Measurements from ENCODE around the gene SKAP1.

Gene SKAP1

DNA sequence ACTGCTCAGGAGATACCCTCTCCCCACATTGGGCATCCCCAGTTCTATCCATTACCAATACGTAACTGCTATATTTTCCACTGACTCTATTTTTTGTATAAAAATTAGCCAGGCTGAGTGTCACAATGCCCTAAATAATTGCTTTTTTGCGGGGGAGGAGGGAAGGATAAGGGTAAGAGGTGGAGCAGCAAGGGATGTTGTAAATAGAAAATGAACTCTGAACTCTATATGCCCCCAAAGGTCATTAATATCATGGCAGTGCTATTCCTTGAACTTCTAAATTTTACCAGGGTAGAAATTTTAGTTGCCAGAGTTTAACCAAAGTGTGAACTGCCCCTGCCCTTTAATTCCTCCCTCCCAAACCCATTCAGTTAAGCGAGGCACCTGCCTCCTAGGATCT is 118.7 kb downstream of the SKAP1 start:
- no peak overlapping the region for H3K9ac ChIP-seq (ENCODE audit: low read depth, low read length)
- no peaks in the 10 kb centered on the region for H3K9me3 ChIP-seq (replicated peaks; ENCODE audit: low read length)
- H3K4me2 ChIP-seq (ENCODE audit: low read length), result no peak overlapping the region
- H3K4me3 ChIP-seq (ENCODE audit: low read length), result no peak overlapping the region
- H3K4me1 ChIP-seq (ENCODE audit: control insufficient read depth, insufficient read depth, low read length), result no peaks in the 10 kb centered on the region
- no peaks in the 10 kb centered on the region for H3K36me3 ChIP-seq (ENCODE audit: insufficient read depth, low read length)
- H3K27me3 ChIP-seq (ENCODE audit: control insufficient read depth, insufficient read depth, low read length), result peaks cover 96% of the 10 kb centered on the region

GRCh38 chr17:48310748-48311213 is 119.2 kb downstream of the SKAP1 start:
- H3K9me3 ChIP-seq (replicated peaks; ENCODE audit: low read length), result no peaks in the 10 kb centered on the region
- H3K4me1 ChIP-seq (ENCODE audit: control insufficient read depth, insufficient read depth, low read length), result no peaks in the 10 kb centered on the region
- H3K4me2 ChIP-seq (ENCODE audit: low read length), result no peak overlapping the region
- peaks cover 96% of the 10 kb centered on the region for H3K27me3 ChIP-seq (ENCODE audit: control insufficient read depth, insufficient read depth, low read length)
- H3K36me3 ChIP-seq (ENCODE audit: insufficient read depth, low read length), result no peaks in the 10 kb centered on the region
- no peak overlapping the region for H3K9ac ChIP-seq (ENCODE audit: low read depth, low read length)
- no peak overlapping the region for H3K4me3 ChIP-seq (ENCODE audit: low read length)

DNA sequence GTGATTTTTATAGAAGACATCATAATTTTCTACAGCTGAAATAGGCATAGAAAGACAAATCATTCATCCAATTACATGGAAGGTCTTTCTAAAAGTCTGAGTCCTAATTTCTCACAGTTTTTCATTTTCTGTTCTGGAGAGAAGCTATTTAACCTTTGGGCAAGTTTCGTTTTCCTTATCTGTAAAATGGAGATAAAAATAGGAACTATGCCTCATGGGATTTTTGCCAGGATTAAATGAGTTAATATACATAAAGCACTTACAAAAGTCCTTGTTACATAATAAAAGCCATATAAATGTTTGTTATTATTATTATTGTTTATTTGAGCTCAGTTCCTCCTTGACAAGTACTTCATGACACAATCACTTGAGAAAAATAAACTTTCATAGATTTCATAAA is 121.4 kb downstream of the SKAP1 start:
- Histone ChIP-seq H3K4me1 (ENCODE audit: control insufficient read depth, insufficient read depth, low read length) (no peaks in the 10 kb centered on the region), H3K36me3 (ENCODE audit: insufficient read depth, low read length) (no peaks in the 10 kb centered on the region), H3K4me2 (ENCODE audit: low read length) (no peak overlapping the region), H3K4me3 (ENCODE audit: low read length) (no peak overlapping the region), H3K9me3 (replicated peaks; ENCODE audit: low read length) (no peaks in the 10 kb centered on the region), H3K27me3 (ENCODE audit: control insufficient read depth, insufficient read depth, low read length) (peaks cover 96% of the 10 kb centered on the region), H3K9ac (ENCODE audit: low read depth, low read length) (no peak overlapping the region)

- Histone ChIP-seq H3K36me3 (ENCODE audit: insufficient read depth, low read length) (no peaks in the 10 kb centered on the region), H3K27me3 (ENCODE audit: control insufficient read depth, insufficient read depth, low read length) (peaks cover 98% of the 10 kb centered on the region), H3K4me1 (ENCODE audit: control insufficient read depth, insufficient read depth, low read length) (no peaks in the 10 kb centered on the region), H3K9ac (ENCODE audit: low read depth, low read length) (no peak overlapping the region), H3K4me2 (ENCODE audit: low read length) (no peak overlapping the region), H3K9me3 (replicated peaks; ENCODE audit: low read length) (no peaks in the 10 kb centered on the region), H3K4me3 (ENCODE audit: low read length) (no peak overlapping the region)
These were observed 122.1 kb downstream of the SKAP1 start for GRCh38 chr17:48307814-48308411.

- Histone ChIP-seq H3K9ac (ENCODE audit: low read depth, low read length) (no peak overlapping the region), H3K4me1 (ENCODE audit: control insufficient read depth, insufficient read depth, low read length) (no peaks in the 10 kb centered on the region), H3K4me2 (ENCODE audit: low read length) (no peak overlapping the region), H3K9me3 (replicated peaks; ENCODE audit: low read length) (no peaks in the 10 kb centered on the region), H3K36me3 (ENCODE audit: insufficient read depth, low read length) (no peaks in the 10 kb centered on the region), H3K27me3 (ENCODE audit: control insufficient read depth, insufficient read depth, low read length) (peaks cover 96% of the 10 kb centered on the region), H3K4me3 (ENCODE audit: low read length) (no peak overlapping the region)
These were observed 122.8 kb downstream of the SKAP1 start for GRCh38 chr17:48307255-48307654.

GRCh38 chr17:48301002-48301401 is 129.0 kb downstream of the SKAP1 start:
- Histone ChIP-seq H3K4me3 (ENCODE audit: low read length) (no peak overlapping the region), H3K27me3 (ENCODE audit: control insufficient read depth, insufficient read depth, low read length) (peaks cover 86% of the 10 kb centered on the region), H3K9ac (ENCODE audit: low read depth, low read length) (no peak overlapping the region), H3K9me3 (replicated peaks; ENCODE audit: low read length) (no peaks in the 10 kb centered on the region), H3K4me1 (ENCODE audit: control insufficient read depth, insufficient read depth, low read length) (no peaks in the 10 kb centered on the region), H3K36me3 (ENCODE audit: insufficient read depth, low read length) (no peaks in the 10 kb centered on the region), H3K4me2 (ENCODE audit: low read length) (no peak overlapping the region)

DNA sequence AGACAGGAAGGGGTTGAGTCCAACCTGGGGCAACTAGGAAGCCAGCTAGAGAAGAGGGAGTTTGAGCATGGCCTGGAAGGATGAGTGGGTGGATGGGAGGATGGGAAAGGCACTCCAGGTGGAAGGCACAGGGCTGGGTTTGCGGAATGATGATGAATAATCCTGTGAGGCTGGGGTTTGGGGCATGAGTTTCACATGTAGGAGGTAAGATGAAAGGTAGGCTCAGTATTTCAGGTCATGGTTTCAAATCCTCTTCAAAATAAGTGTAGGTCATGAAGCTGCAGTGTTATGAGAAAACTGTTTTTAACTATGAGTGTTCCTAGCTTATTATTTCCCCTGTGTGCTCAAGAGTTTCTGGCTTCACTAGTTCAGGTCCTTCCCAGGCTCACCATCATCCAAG is 130.3 kb downstream of the SKAP1 start:
- Histone ChIP-seq H3K9me3 (replicated peaks; ENCODE audit: low read length) (no peaks in the 10 kb centered on the region), H3K4me1 (ENCODE audit: control insufficient read depth, insufficient read depth, low read length) (peaks cover 5% of the 10 kb centered on the region), H3K27me3 (ENCODE audit: control insufficient read depth, insufficient read depth, low read length) (peaks cover 78% of the 10 kb centered on the region), H3K4me3 (ENCODE audit: low read length) (no peak overlapping the region), H3K9ac (ENCODE audit: low read depth, low read length) (no peak overlapping the region), H3K4me2 (ENCODE audit: low read length) (no peak overlapping the region), H3K36me3 (ENCODE audit: insufficient read depth, low read length) (no peaks in the 10 kb centered on the region)

- Histone ChIP-seq H3K36me3 (ENCODE audit: insufficient read depth, low read length) (no peaks in the 10 kb centered on the region), H3K4me1 (ENCODE audit: control insufficient read depth, insufficient read depth, low read length) (peaks cover 5% of the 10 kb centered on the region), H3K27me3 (ENCODE audit: control insufficient read depth, insufficient read depth, low read length) (peaks cover 79% of the 10 kb centered on the region), H3K9ac (ENCODE audit: low read depth, low read length) (no peak overlapping the region), H3K9me3 (replicated peaks; ENCODE audit: low read length) (no peaks in the 10 kb centered on the region), H3K4me2 (ENCODE audit: low read length) (no peak overlapping the region), H3K4me3 (ENCODE audit: low read length) (no peak overlapping the region)
These were observed 132.2 kb downstream of the SKAP1 start for GRCh38 chr17:48297825-48298224.

DNA sequence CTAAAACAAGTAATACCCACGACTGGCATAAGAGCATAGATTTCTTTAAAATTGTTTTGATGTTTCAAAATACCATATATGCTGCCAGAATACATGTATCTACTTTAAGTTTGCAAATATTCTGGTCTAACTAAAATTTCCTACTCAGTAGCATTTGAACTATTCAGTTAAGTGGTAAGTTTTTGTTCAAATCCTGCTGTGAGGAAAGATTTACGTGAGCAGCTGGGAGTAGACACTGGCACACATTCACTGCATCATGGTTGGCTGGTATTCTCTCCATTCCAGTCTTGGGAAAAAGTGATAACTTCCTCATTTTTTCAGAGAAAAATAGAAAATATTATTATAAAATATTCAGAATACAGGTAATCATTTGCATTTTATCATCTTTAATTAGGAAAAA is 133.6 kb downstream of the SKAP1 start:
- H3K27me3 ChIP-seq (ENCODE audit: control insufficient read depth, insufficient read depth, low read length), result peaks cover 83% of the 10 kb centered on the region
- H3K4me2 ChIP-seq (ENCODE audit: low read length), result no peak overlapping the region
- H3K4me3 ChIP-seq (ENCODE audit: low read length), result no peak overlapping the region
- H3K4me1 ChIP-seq (ENCODE audit: control insufficient read depth, insufficient read depth, low read length), result peaks cover 5% of the 10 kb centered on the region
- H3K36me3 ChIP-seq (ENCODE audit: insufficient read depth, low read length), result no peaks in the 10 kb centered on the region
- no peak overlapping the region for H3K9ac ChIP-seq (ENCODE audit: low read depth, low read length)
- H3K9me3 ChIP-seq (replicated peaks; ENCODE audit: low read length), result no peaks in the 10 kb centered on the region

DNA sequence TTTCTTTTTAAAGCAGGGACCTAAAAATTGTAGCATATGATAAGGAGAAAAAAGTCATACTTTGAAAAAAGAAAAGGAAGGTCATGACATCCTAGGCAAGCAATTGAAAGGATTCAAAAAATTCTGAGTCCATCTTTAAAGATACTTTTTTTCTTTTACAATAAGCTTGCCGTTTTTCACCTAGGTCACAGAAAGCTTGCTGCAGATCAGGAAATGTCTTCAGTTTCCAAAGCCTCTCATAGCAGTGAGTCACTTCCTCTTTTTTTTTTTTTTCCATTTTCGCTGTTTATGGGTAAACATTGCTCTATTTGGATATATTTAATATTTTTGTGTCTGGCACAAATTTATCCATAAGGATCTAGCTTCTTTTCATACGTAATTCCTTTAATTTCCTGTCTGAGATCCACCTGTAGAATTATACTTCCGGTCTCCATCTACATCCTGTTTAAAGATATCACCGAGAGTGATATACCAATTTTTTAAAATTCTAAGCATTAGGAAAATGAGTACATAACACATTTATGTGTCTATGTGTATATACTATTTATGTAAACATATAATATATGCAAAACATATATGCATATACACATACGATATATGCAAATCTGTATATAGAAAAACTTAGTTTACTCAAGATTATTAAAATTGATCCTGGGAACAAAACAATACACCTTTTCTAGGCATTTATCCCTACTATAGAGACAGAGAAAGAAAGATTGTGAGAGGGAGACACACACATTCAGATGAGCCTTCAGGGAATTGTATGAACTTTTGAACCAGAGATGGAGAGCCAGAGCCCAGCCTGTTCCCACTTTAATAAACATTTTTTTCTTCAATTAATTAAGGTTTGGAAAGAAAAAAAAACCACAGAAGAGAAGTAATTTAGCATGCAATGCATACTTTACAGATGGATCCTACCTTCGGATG is 134.4 kb downstream of the SKAP1 start:
- Histone ChIP-seq H3K9ac (ENCODE audit: low read depth, low read length) (no peak overlapping the region), H3K4me3 (ENCODE audit: low read length) (no peak overlapping the region), H3K9me3 (replicated peaks; ENCODE audit: low read length) (no peaks in the 10 kb centered on the region), H3K36me3 (ENCODE audit: insufficient read depth, low read length) (no peaks in the 10 kb centered on the region), H3K4me2 (ENCODE audit: low read length) (no peak overlapping the region), H3K27me3 (ENCODE audit: control insufficient read depth, insufficient read depth, low read length) (peaks cover 83% of the 10 kb centered on the region), H3K4me1 (ENCODE audit: control insufficient read depth, insufficient read depth, low read length) (peaks cover 5% of the 10 kb centered on the region)

DNA sequence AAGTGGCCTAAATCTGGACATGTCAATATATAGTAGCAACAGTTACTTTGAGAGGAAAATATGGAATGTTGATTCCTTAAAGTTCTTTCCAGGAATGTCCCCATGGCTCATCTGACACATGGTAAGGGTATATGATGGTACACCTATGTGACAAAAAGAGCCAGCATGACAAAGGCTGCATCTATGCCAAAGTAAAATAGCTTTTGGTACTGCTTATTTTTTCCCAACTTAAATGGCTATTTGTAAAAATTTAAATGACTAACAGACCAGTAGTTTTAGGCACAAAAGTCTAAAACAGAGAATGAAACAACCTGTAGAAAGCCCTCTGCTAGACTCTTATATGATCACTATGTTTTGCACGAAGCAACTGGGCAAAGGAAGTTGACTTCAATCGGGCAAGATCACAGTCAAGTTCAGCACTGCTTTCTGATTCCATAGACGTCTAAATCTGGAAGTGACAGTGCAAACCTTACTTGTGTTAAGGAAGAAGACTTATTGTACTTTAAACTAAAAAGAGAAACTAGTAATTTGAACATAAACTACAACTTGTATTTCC is 135.1 kb downstream of the SKAP1 start:
- peaks cover 83% of the 10 kb centered on the region for H3K27me3 ChIP-seq (ENCODE audit: control insufficient read depth, insufficient read depth, low read length)
- H3K4me3 ChIP-seq (ENCODE audit: low read length), result no peak overlapping the region
- H3K36me3 ChIP-seq (ENCODE audit: insufficient read depth, low read length), result no peaks in the 10 kb centered on the region
- H3K4me1 ChIP-seq (ENCODE audit: control insufficient read depth, insufficient read depth, low read length), result peaks cover 5% of the 10 kb centered on the region
- no peak overlapping the region for H3K4me2 ChIP-seq (ENCODE audit: low read length)
- H3K9me3 ChIP-seq (replicated peaks; ENCODE audit: low read length), result no peaks in the 10 kb centered on the region
- no peak overlapping the region for H3K9ac ChIP-seq (ENCODE audit: low read depth, low read length)

Data from skeletal muscle satellite cell (primary cell).